CD14-positive monocyte (primary cell): Measurements from ENCODE around the gene TMEM109. TPM values are rescaled to one million over a fixed set of nuclear protein-coding genes. Genes with fewer than 3 reads are reported as not detected.

Source experiments
- DNase-seq, 3 donors: peaks; one replicate each; pipeline ENCODE4 v3.0.0-alpha.2; 2011 to 2022
- H2AFZ ChIP-seq: 2 replicates; pipeline ENCODE4 v1.6.0; 2012; ENCODE audit warnings: mild to moderate bottlenecking, low read depth, low read length, inconsistent platforms; ENCODE audit not compliant: insufficient read depth, poor library complexity, severe bottlenecking
- H3K27ac ChIP-seq, 2 donors: 1 replicate in 1 of 2; 2 replicates in 1 of 2; pipeline ENCODE4 v1.5.1; 2012 to 2013; ENCODE audit warnings: low read length in 2 of 2, control low read depth in 1 of 2, inconsistent platforms in 1 of 2, low read depth in 1 of 2, mild to moderate bottlenecking in 1 of 2
- H3K27me3 ChIP-seq, 2 donors: one replicate each; pipeline versions ENCODE4 v1.6.0 to v1.6.1; 2011 to 2013; ENCODE audit warnings: low read length in 2 of 2; ENCODE audit not compliant: control insufficient read depth in 2 of 2, insufficient read depth in 2 of 2
- H3K36me3 ChIP-seq, 2 donors: replicated peaks in 1 of 2; 1 replicate in 1 of 2; 2 replicates in 1 of 2; pipeline versions ENCODE4 v1.5.1 to v1.6.1; 2012 to 2013; ENCODE audit warnings: low read length in 2 of 2, control low read depth in 1 of 2, inconsistent platforms in 1 of 2, mild to moderate bottlenecking in 1 of 2; ENCODE audit not compliant: insufficient read depth in 2 of 2, control insufficient read depth in 1 of 2
- H3K4me1 ChIP-seq, 2 donors: 1 replicate in 1 of 2; 2 replicates in 1 of 2; pipeline versions ENCODE4 v1.5.1 to v1.6.1; 2012 to 2013; ENCODE audit warnings: low read length in 2 of 2, control low read depth in 1 of 2, inconsistent platforms in 1 of 2, mild to moderate bottlenecking in 1 of 2, moderate library complexity in 1 of 2; ENCODE audit not compliant: insufficient read depth in 2 of 2, control insufficient read depth in 1 of 2
- H3K4me2 ChIP-seq: replicated peaks from 2 replicates; pipeline ENCODE3; 2012; ENCODE audit warnings: low read length, moderate library complexity, mild to moderate bottlenecking; ENCODE audit not compliant: poor library complexity, severe bottlenecking; ENCODE audit errors: extremely low read depth
- H3K4me3 ChIP-seq, 3 experiments: fragments of 200-600 bp in 1 of 3; sonication (generic) in 1 of 3; replicated peaks in 1 of 3; 1 replicate in 2 of 3; 2 replicates in 1 of 3; pipeline ENCODE4 v1.5.1; 2011 to 2013; ENCODE audit warnings: low read length in 3 of 3, mild to moderate bottlenecking in 3 of 3, control low read depth in 2 of 3, low read depth in 2 of 3, inconsistent platforms in 1 of 3, moderate library complexity in 1 of 3
- H3K79me2 ChIP-seq: 2 replicates; pipeline ENCODE4 v1.6.0; 2012; ENCODE audit warnings: mild to moderate bottlenecking, control low read depth, inconsistent platforms, low read length, moderate library complexity; ENCODE audit not compliant: insufficient read depth
- H3K9ac ChIP-seq: 2 replicates; pipeline ENCODE4 v1.6.0; 2017; ENCODE audit warnings: low read length, mild to moderate bottlenecking; ENCODE audit not compliant: insufficient read depth, poor library complexity, severe bottlenecking
- H3K9me3 ChIP-seq, 2 donors: replicated peaks in 1 of 2; 1 replicate in 1 of 2; 2 replicates in 1 of 2; pipeline versions ENCODE4 v1.5.1 to v1.6.1; 2012 to 2013; ENCODE audit warnings: low read length in 2 of 2, control low read depth in 1 of 2; ENCODE audit not compliant: control insufficient read depth in 1 of 2, insufficient read depth in 1 of 2
- H4K20me1 ChIP-seq: 2 replicates; pipeline ENCODE4 v1.6.0; 2012; ENCODE audit warnings: mild to moderate bottlenecking, low read length, control low read depth, moderate library complexity; ENCODE audit not compliant: insufficient read depth
- H3K27ac Mint-ChIP-seq, 7 donors: one replicate each; pipeline ENCODE4 v1.8.0; 2020; ENCODE audit warnings: mild to moderate bottlenecking in 7 of 7, mixed read lengths in 7 of 7, moderate library complexity in 6 of 7, inconsistent platforms in 2 of 7
- H3K27me3 Mint-ChIP-seq, 3 donors: one replicate each; pipeline ENCODE4 v1.8.0; 2021 to 2022; ENCODE audit warnings: low read depth in 3 of 3, mild to moderate bottlenecking in 3 of 3, mixed read lengths in 3 of 3, moderate library complexity in 3 of 3, inconsistent platforms in 1 of 3
- H3K36me3 Mint-ChIP-seq, 2 donors: one replicate each; pipeline ENCODE4 v1.8.0; 2020; ENCODE audit warnings: mixed read lengths in 2 of 2, inconsistent platforms in 1 of 2, mild to moderate bottlenecking in 1 of 2
- H3K4me1 Mint-ChIP-seq: one replicate; pipeline ENCODE4 v1.8.0; 2020; ENCODE audit warnings: mild to moderate bottlenecking, mixed read lengths
- H3K4me3 Mint-ChIP-seq, 2 donors: one replicate each; pipeline ENCODE4 v1.8.0; 2020; ENCODE audit warnings: mild to moderate bottlenecking in 2 of 2, mixed read lengths in 2 of 2, moderate library complexity in 1 of 2
- H3K9me3 Mint-ChIP-seq, 7 donors: one replicate each; pipeline ENCODE4 v1.8.0; 2020 to 2022; ENCODE audit warnings: mixed read lengths in 7 of 7, mild to moderate bottlenecking in 6 of 7, moderate library complexity in 6 of 7, inconsistent platforms in 2 of 7
- CTCF ChIP-seq: fragments of 200-600 bp; IDR thresholded peaks from one replicate; pipeline ENCODE4 v1.8.0; 2022; ENCODE audit warnings: antibody characterized with exemption, mild to moderate bottlenecking
- WGBS: methylation state at CpG from one replicate; pipeline ENCODE4 v1.1.5; 2013; ENCODE audit warnings: missing lambda C conversion rate; ENCODE audit not compliant: insufficient coverage; 5-methylcytosine and 5-hydroxymethylcytosine counted together
- intact Hi-C, 2 donors: fragments of 100-400 bp; cut with micrococcal nuclease; formaldehyde crosslinking; loops; one replicate each; pipeline versions ENCODE4 v1.15.0 to v1.15.1; 2023
- polyA plus RNA-seq, 3 donors: library from polyadenylated mRNA; depleted of rRNA in 1 of 3; unstranded in 2 of 3; stranded (reverse) in 1 of 3; fragments of 300-500 nt in 2 of 3; fragments of >200 nt in 1 of 3; fragmentation: Illumina TruSeq in 2 of 3; gene quantifications; 1 replicate in 2 of 3; 2 replicates in 1 of 3; pipeline ENCODE4 v1.2.3, GENCODE V29; 2012 to 2021

TMEM109 gene
- polyA plus RNA-seq, 3 donors: 22.7 to 112 (median 110) TPM

GRCh38 chr11:60923800-60924109, 9.8 kb downstream of the TMEM109 start:
- Histone ChIP-seq H3K9ac (no peak overlapping the region), H3K27ac (no peak overlapping the region), H3K36me3 (peaks cover 30 to 39% of the 10 kb centered on the region in 2 donors), H3K4me1 (peaks cover 30 to 31% of the 10 kb centered on the region in 2 donors), H3K9me3 (peaks cover 0 to 9% of the 10 kb centered on the region in 2 donors), H4K20me1 (peaks cover 8% of the 10 kb centered on the region), H3K79me2 (peaks cover 9% of the 10 kb centered on the region), H3K4me3 (peak overlapping the region in 1 of 3 experiments; percentile 56), H2AFZ (no peak overlapping the region), H3K4me2 (peak overlapping the region; percentile 74), H3K27me3 (peaks cover 25 to 45% of the 10 kb centered on the region in 2 donors)
- Mint-ChIP-seq H3K4me3 (peak overlapping the region; percentile 34 to 83), H3K27me3 (peaks cover 45 to 56% (median 50%) of the 10 kb centered on the region in 3 donors), H3K36me3 (peaks cover 40 to 43% of the 10 kb centered on the region in 2 donors), H3K27ac (peak overlapping the region in 1 of 7 donors; percentile 64), H3K4me1 (peaks cover 25% of the 10 kb centered on the region), H3K9me3 (peaks cover 0 to 10% (median 4%) of the 10 kb centered on the region in 7 donors)
- 79% methylated on average over 5 of the region's 6 CpGs for WGBS
- TF ChIP-seq CTCF: no peak
- intact Hi-C loops: no loop called here
- no peak for DNase-seq

- Histone ChIP-seq H3K27ac (no peak within 1 kb of the TSS), H3K27me3 (peaks cover 25 to 46% of the 10 kb centered on the region in 2 donors), H2AFZ (peak within 1 kb of the TSS; percentile 30), H4K20me1 (peaks cover 4% of the 10 kb centered on the region), H3K9ac (no peak within 1 kb of the TSS), H3K4me1 (peaks cover 25% of the 10 kb centered on the region in 2 donors), H3K4me3 (peak within 1 kb of the TSS in 1 of 3 experiments; percentile 56), H3K9me3 (peaks cover 0 to 9% of the 10 kb centered on the region in 2 donors), H3K36me3 (peaks cover 30 to 39% of the 10 kb centered on the region in 2 donors), H3K79me2 (peaks cover 6% of the 10 kb centered on the region), H3K4me2 (peak within 1 kb of the TSS; percentile 74)
- WGBS: 2% methylated on average over 64 of the region's 69 CpGs
- no peak for DNase-seq
- Mint-ChIP-seq H3K4me3 (peak within 1 kb of the TSS; percentile 34 to 83), H3K36me3 (peaks cover 40 to 43% of the 10 kb centered on the region in 2 donors), H3K4me1 (peaks cover 19% of the 10 kb centered on the region), H3K27ac (peak within 1 kb of the TSS in 2 of 7 donors; percentile 32 to 64), H3K27me3 (peaks cover 45 to 60% (median 53%) of the 10 kb centered on the region in 3 donors), H3K9me3 (peaks cover 0 to 10% (median 4%) of the 10 kb centered on the region in 7 donors)
- intact Hi-C loops: no loop called here
- TF ChIP-seq CTCF: no peak
Observed at GRCh38 chr11:60924110-60924905, 10.3 kb downstream of the TMEM109 start, which contains the start of gene TMEM132A. TMEM132A (plus strand) TSS chr11:60924460; CDS start chr11:60924634, 174 bp downstream.
